ENCODE data around the gene ITGB2.

The ITGB2 gene

GRCh38 chr21:44893278-44893556 lies 27.5 kb downstream of the ITGB2 start:
- DNase-seq (ENCODE audit: low spot score in 2 of 2) (no peak), ATAC-seq (no peak)
- Mint-ChIP-seq H3K4me1 (peaks cover 26% of the 10 kb centered on the region), H3K36me3 (peaks cover 98% of the 10 kb centered on the region), H3K27ac (peak overlapping the region; percentile 74), H3K4me3 (no peak overlapping the region), H3K9me3 (no peaks in the 10 kb centered on the region)

GRCh38 chr21:44892536-44893277 lies 28.0 kb downstream of the ITGB2 start:
- H3K4me1 Mint-ChIP-seq, result peaks cover 27% of the 10 kb centered on the region
- DNase-seq (ENCODE audit: low spot score in 2 of 2) (peak; percentile 75 to 88), ATAC-seq (peak; percentile 80)
- no peak overlapping the region for H3K4me3 Mint-ChIP-seq
- H3K9me3 Mint-ChIP-seq, result no peaks in the 10 kb centered on the region
- peaks cover 98% of the 10 kb centered on the region for H3K36me3 Mint-ChIP-seq
- peak overlapping the region; percentile 74 for H3K27ac Mint-ChIP-seq

- H3K9me3 Mint-ChIP-seq, result no peaks in the 10 kb centered on the region
- peaks cover 33% of the 10 kb centered on the region for H3K4me1 Mint-ChIP-seq
- H3K4me3 Mint-ChIP-seq, result no peak overlapping the region
- DNase-seq (ENCODE audit: low spot score in 2 of 2), result no peak
- peaks cover 98% of the 10 kb centered on the region for H3K36me3 Mint-ChIP-seq
- peak overlapping the region; percentile 74 for H3K27ac Mint-ChIP-seq
- ATAC-seq, result no peak
Observed at GRCh38 chr21:44892095-44892494, 28.6 kb downstream of the ITGB2 start.

GRCh38 chr21:44891631-44892031 lies 29.1 kb downstream of the ITGB2 start:
- peak overlapping the region; percentile 79 for H3K27ac Mint-ChIP-seq
- ATAC-seq (no peak), DNase-seq (ENCODE audit: low spot score in 2 of 2) (no peak)
- no peaks in the 10 kb centered on the region for H3K9me3 Mint-ChIP-seq
- H3K4me1 Mint-ChIP-seq, result peaks cover 37% of the 10 kb centered on the region
- H3K36me3 Mint-ChIP-seq, result peaks cover 98% of the 10 kb centered on the region
- no peak overlapping the region for H3K4me3 Mint-ChIP-seq

DNA sequence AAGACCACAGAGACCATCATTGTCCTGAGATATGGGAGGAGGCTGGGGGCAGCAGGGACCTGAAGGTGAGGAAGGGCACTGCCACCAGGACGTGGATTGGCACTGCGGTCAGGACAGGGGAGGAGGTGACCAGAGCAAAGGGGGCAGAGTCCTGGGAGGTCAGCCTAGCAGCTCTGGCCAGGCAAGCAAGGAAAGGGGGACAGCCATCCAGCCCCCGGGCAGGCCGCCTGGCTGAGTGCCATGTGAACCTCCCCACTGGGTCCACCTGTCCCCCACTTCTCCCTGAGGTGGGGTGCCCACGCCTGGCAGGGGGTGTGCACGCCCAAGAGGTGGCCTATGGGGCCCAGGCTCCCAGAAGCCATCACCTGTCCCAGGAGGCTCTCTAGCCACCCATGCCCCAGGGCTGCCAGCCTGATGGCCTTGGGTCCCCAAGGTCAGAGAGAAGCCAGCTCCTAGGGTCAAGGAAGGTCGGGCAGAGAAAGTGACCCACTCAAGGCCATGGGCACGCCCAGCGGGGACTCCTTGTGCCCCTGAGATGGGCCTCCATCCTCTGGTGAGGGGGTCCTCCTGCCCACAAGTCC lies 29.6 kb downstream of the ITGB2 start:
- peaks cover 99% of the 10 kb centered on the region for H3K36me3 Mint-ChIP-seq
- peaks cover 39% of the 10 kb centered on the region for H3K4me1 Mint-ChIP-seq
- no peak for ATAC-seq
- H3K4me3 Mint-ChIP-seq, result no peak overlapping the region
- peak overlapping the region; percentile 79 for H3K27ac Mint-ChIP-seq
- no peaks in the 10 kb centered on the region for H3K9me3 Mint-ChIP-seq
- no peak for DNase-seq (ENCODE audit: low spot score in 2 of 2)

GRCh38 chr21:44890338-44890931 lies 30.3 kb downstream of the ITGB2 start:
- Mint-ChIP-seq H3K9me3 (no peaks in the 10 kb centered on the region), H3K4me3 (no peak overlapping the region), H3K4me1 (peaks cover 39% of the 10 kb centered on the region), H3K27ac (peak overlapping the region; percentile 79), H3K36me3 (peaks cover 99% of the 10 kb centered on the region)
- no peak for DNase-seq (ENCODE audit: low spot score in 2 of 2)
- ATAC-seq, result no peak

DNA sequence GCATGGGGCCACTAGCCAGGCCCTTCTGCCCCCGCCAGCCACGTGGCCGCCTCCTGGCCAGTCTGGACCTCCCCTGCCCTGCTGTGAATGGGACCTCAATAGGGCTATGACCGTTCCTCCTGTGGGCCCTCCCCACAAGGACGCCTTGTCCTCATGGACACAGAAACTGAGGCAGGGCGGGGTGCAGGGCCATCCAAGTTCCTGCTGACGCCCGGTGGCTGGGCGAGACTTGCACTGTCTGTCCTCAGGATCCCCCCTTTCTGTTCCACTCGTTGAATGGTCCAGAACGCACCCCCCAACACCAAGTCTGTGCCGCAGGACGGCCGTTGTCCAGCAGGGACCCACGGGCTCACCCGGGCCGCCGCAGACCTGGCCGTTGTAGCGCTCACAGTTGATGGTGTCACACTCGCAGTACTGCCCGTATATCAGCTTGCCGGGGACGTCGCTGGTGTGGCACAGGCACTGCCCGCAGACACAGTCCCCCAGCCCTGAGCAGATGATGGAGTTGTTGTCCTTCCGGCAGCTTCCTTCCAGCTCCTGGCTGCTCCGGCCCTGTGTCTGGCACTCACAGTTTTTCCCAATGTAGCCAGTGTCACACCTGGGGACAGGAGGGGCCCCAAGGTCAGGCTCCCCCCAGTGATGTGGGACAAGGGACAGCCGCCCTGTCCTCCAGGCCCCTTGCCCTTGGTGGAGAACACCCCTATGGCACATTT lies 30.9 kb downstream of the ITGB2 start:
- H3K9me3 Mint-ChIP-seq, result no peaks in the 10 kb centered on the region
- ATAC-seq, result no peak
- DNase-seq (ENCODE audit: low spot score in 2 of 2), result no peak
- H3K27ac Mint-ChIP-seq, result peak overlapping the region; percentile 79
- H3K4me1 Mint-ChIP-seq, result peaks cover 39% of the 10 kb centered on the region
- no peak overlapping the region for H3K4me3 Mint-ChIP-seq
- peaks cover 98% of the 10 kb centered on the region for H3K36me3 Mint-ChIP-seq

DNA sequence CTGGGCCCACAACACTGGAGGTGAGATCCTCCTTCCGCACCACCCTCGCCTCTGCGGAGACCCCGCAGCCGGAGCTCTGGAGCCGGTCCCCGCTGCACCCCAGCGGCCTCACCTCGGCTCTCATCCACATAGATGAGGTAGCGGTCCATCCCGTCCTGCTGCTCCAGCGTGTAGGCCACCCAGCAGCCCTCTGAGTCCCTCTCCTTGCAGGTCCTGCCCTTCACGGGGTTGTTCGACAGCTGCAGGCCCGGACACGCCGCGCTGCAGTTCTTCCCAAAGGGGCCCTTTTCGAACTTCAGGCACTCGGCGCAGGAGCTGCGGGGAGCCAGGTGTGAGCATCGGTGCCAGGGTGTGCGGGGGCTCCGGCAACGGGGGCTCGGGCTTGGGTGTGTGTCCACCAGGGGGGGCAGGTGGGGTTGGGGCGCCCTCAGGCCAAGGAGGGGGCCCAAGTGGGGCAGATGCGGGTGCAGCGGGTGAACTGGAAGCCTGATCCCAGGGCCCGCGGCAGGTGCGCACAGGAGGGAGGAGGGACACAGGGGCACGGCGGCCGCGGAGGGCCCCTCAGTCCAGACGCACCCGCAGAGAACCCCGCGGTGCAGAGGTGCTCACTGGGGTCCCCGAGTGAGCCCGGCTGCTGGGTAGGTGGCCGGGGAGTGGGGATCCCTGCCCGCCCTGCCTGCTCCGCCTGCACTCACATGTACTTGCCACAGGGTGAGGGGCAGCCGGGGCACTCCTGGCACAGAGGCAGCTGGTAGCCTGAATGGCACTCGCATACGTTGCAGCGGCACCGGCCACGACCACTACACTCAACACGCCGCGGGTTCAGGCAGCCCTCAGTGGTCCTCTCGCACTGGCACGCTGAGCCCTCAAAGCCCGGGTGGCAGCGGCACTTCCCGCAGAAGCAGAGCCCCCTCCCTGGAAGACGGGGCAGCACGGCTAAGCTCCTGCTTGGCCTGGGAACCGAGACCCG lies 31.8 kb downstream of the ITGB2 start:
- DNase-seq (ENCODE audit: low spot score in 2 of 2) (no peak), ATAC-seq (no peak)
- Mint-ChIP-seq H3K4me1 (peaks cover 43% of the 10 kb centered on the region), H3K36me3 (peaks cover 97% of the 10 kb centered on the region), H3K9me3 (no peaks in the 10 kb centered on the region), H3K4me3 (no peak overlapping the region), H3K27ac (peak overlapping the region; percentile 79)

DNA sequence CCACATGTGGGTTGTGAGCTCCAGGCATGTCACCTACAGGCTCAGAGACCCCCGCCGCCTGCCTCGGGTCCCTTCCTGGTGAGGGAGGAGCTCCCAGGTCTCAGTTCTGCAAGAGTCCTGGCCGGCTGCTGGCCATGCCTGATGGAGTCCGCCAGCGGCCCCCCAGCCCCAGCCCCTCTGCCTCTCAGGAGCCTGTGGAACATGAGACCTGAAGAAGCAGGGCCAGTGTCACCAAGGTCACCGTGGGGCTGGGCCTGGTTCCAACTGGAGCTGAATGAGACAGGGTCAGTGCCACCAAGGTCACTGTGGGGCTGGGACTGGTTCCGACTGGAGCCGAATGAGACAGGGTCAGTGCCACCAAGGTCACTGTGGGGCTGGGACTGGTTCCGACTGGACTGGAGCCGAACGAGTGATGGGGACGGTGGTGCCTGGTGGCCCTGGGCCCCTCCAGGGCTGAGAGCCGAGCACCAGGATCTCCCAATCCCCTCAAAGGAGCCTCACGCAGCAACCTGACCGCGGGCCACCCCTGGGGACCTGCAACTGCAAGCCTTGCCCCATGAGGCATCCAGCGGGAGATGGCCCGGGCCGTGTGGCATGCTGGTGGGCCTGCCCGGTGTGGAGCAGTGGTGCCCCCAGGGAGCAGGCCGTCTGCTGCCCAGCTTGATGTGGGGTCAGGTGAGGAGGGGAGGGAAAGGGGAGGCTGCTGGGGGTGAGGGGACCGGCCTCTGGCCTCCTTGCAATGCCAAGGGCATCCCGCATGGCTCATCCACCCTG lies 32.7 kb downstream of the ITGB2 start:
- Mint-ChIP-seq H3K4me3 (peak overlapping the region; percentile 5), H3K36me3 (peaks cover 94% of the 10 kb centered on the region), H3K27ac (peak overlapping the region; percentile 85), H3K4me1 (peaks cover 34% of the 10 kb centered on the region), H3K9me3 (no peaks in the 10 kb centered on the region)
- no peak for DNase-seq (ENCODE audit: low spot score in 2 of 2)
- no peak for ATAC-seq

GRCh38 chr21:44887126-44887806 lies 33.4 kb downstream of the ITGB2 start:
- Mint-ChIP-seq H3K4me1 (peaks cover 29% of the 10 kb centered on the region), H3K9me3 (no peaks in the 10 kb centered on the region), H3K27ac (peak overlapping the region; percentile 85), H3K4me3 (peak overlapping the region; percentile 5), H3K36me3 (peaks cover 94% of the 10 kb centered on the region)
- ATAC-seq, result no peak
- DNase-seq (ENCODE audit: low spot score in 2 of 2), result no peak

DNA sequence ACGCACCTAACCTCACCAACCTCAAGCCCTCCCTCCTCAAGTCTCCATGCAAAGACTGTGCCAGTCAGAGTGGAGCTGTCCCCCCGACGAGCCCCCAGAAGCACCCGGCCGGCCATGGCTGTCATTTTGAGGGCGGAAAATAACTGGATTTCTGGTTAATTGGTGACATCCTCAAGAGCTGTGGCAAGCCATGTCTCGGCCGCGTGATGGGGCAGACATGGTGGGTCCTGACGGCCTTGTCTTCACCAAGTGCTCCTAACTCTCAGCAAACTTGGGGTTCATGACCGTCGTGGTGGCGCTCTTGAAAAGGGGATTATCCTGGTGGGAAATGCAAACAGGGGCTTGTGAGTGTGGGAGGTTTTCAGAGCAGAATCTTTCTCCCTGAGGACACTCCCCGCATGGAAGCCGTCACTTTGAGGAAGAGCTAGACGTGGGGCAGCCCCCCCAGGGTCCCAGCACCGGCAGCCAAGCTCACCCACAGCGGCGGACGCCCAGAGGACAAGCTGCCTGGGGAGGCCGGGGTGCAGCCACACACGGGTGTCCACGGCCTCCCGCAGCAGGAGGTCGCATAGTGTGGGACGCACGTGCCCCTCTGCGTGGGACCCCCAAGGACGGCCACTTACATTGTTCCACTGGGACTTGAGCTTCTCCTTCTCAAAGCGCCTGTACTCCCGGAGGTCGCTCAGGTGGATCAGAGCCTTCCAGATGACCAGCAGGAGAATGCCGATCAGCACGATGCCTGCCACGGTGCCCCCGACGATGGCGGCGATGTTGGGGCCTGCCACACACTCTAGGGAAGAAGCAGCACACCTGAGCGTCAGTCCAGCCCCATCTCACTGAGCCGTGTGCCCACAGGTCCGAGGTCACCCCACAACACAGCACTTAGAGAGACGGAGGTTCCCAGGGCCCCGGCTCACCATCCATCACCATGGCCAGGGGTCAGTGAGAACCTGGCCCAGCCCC lies 34.3 kb downstream of the ITGB2 start:
- peaks cover 32% of the 10 kb centered on the region for H3K4me1 Mint-ChIP-seq
- no peak for ATAC-seq
- peak overlapping the region; percentile 85 for H3K27ac Mint-ChIP-seq
- no peak overlapping the region for H3K4me3 Mint-ChIP-seq
- no peaks in the 10 kb centered on the region for H3K9me3 Mint-ChIP-seq
- H3K36me3 Mint-ChIP-seq, result peaks cover 90% of the 10 kb centered on the region
- no peak for DNase-seq (ENCODE audit: low spot score in 2 of 2)

- peaks cover 37% of the 10 kb centered on the region for H3K4me1 Mint-ChIP-seq
- H3K36me3 Mint-ChIP-seq, result peaks cover 82% of the 10 kb centered on the region
- ATAC-seq (no peak), DNase-seq (ENCODE audit: low spot score in 2 of 2) (no peak)
- H3K4me3 Mint-ChIP-seq, result no peak overlapping the region
- peak overlapping the region; percentile 85 for H3K27ac Mint-ChIP-seq
- H3K9me3 Mint-ChIP-seq, result no peaks in the 10 kb centered on the region
Observed at GRCh38 chr21:44885615-44886014, 35.1 kb downstream of the ITGB2 start.

DNA sequence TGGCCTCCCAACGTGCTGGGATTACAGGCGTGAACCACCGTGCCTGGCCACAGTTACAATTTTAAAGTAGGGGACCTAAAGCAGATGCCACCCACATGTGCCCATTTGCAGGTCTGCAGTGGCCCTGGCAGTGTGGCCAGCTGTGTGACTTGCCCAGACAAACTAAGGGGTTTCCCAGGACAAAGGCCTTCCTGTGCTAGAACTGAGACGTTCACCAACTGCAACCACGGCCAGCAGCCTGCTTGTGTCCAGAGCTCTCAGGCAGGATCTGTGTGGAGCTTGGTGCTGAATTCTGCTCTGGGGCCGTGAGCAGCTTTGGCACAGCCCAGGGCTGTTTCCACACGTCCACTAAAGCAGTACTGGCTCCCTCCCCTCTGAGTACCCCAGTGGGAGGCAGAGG lies 36.6 kb downstream of the ITGB2 start:
- no peaks in the 10 kb centered on the region for H3K9me3 Mint-ChIP-seq
- ATAC-seq (peak; percentile 14), DNase-seq (ENCODE audit: low spot score in 2 of 2) (no peak)
- H3K27ac Mint-ChIP-seq, result peak overlapping the region; percentile 84
- no peak overlapping the region for H3K4me3 Mint-ChIP-seq
- H3K36me3 Mint-ChIP-seq, result peaks cover 67% of the 10 kb centered on the region
- peaks cover 32% of the 10 kb centered on the region for H3K4me1 Mint-ChIP-seq
